RWPE2 (cell line): ENCODE measurements around the gene KIAA1217.
"Not testable (repeated sequence)": the region's sequence is repeated elsewhere in the genome, so short reads cannot be mapped to it uniquely, and the experiment has no call there.

Experiments
- ATAC-seq: fragments of 200-7000 bp; cut with Tn5 transposase; 3 replicates; pipeline ENCODE4 v1.9.1; 2021; ENCODE audit warnings: low read depth
- DNase-seq: peaks from one replicate; pipeline ENCODE4 v3.0.0-alpha.2; 2020; ENCODE audit warnings: low spot score
- H3K27ac ChIP-seq: fragments of 450-650 bp; 2 replicates; pipeline ENCODE4 v1.5.1; 2017; ENCODE audit warnings: mild to moderate bottlenecking; ENCODE audit not compliant: poor library complexity, severe bottlenecking
- H3K27me3 ChIP-seq: fragments of 250-450 bp; sonication (Bioruptor Pico); 2 replicates; pipeline ENCODE4 v1.5.1; 2021; ENCODE audit warnings: mild to moderate bottlenecking, moderate library complexity; ENCODE audit not compliant: insufficient read depth, poor library complexity, severe bottlenecking
- H3K36me3 ChIP-seq: fragments of 250-450 bp; sonication (Bioruptor Pico); 2 replicates; pipeline ENCODE4 v1.5.1; 2020; ENCODE audit warnings: low read depth, mild to moderate bottlenecking, moderate library complexity
- H3K4me1 ChIP-seq: fragments of 250-450 bp; sonication (Bioruptor Pico); 2 replicates; pipeline ENCODE4 v1.5.1; 2021; ENCODE audit warnings: mild to moderate bottlenecking, moderate library complexity; ENCODE audit not compliant: insufficient read depth, poor library complexity, severe bottlenecking
- H3K4me3 ChIP-seq: fragments of 250-450 bp; sonication (Bioruptor Pico); 2 replicates; pipeline ENCODE4 v1.5.1; 2021; ENCODE audit warnings: mild to moderate bottlenecking, moderate library complexity; ENCODE audit not compliant: severe bottlenecking
- H3K9me3 ChIP-seq: fragments of 250-450 bp; sonication (Bioruptor Pico); 2 replicates; pipeline ENCODE4 v1.5.1; 2021; ENCODE audit warnings: mild to moderate bottlenecking, moderate library complexity; ENCODE audit not compliant: severe bottlenecking
- CTCF ChIP-seq: fragments of 450-650 bp; IDR thresholded peaks from one replicate; pipeline ENCODE4 v1.5.1; 2017; ENCODE audit warnings: mild to moderate bottlenecking, moderate library complexity; ENCODE audit not compliant: poor library complexity, severe bottlenecking

KIAA1217 gene

GRCh38 chr10:24346877-24347519 lies 138.1 kb downstream of the KIAA1217 start:
- H3K9me3 ChIP-seq: no peaks in the 10 kb centered on the region
- DNase-seq (no peak), ATAC-seq (peak; percentile 11; the same call in 1 of the 3 replicates)
- no peaks in the 10 kb centered on the region for H3K27me3 ChIP-seq
- TF ChIP-seq CTCF: no peak
- H3K36me3 ChIP-seq: no peaks in the 10 kb centered on the region
- no peak overlapping the region for H3K4me3 ChIP-seq
- peaks cover 57% of the 10 kb centered on the region for H3K4me1 ChIP-seq
- H3K27ac ChIP-seq: peak overlapping the region; percentile 91

- no peak for TF ChIP-seq CTCF
- Histone ChIP-seq H3K9me3 (no peaks in the 10 kb centered on the region), H3K27me3 (no peaks in the 10 kb centered on the region), H3K4me3 (no peak overlapping the region), H3K27ac (peak overlapping the region; percentile 71), H3K4me1 (peaks cover 42% of the 10 kb centered on the region), H3K36me3 (no peaks in the 10 kb centered on the region)
- ATAC-seq (peak; percentile 81), DNase-seq (no peak)
Observed at GRCh38 chr10:24349379-24350001, 140.6 kb downstream of the KIAA1217 start.

- Histone ChIP-seq H3K27ac (peak overlapping the region; percentile 71), H3K9me3 (no peaks in the 10 kb centered on the region), H3K4me1 (peaks cover 34% of the 10 kb centered on the region), H3K27me3 (no peaks in the 10 kb centered on the region), H3K36me3 (no peaks in the 10 kb centered on the region), H3K4me3 (no peak overlapping the region)
- TF ChIP-seq CTCF: no peak
- no peak for DNase-seq
- 0 out of 3 replicates have a peak, but pooled peaks have one; percentile 17 for ATAC-seq
Observed at GRCh38 chr10:24350070-24350921, 141.4 kb downstream of the KIAA1217 start.

GRCh38 chr10:24350922-24351225 lies 141.9 kb downstream of the KIAA1217 start:
- not testable (repeated sequence) for H3K36me3 ChIP-seq, H3K4me3 ChIP-seq, ATAC-seq, H3K27me3 ChIP-seq, DNase-seq, H3K9me3 ChIP-seq
- peak overlapping the region; percentile 71 for H3K27ac ChIP-seq
- peaks cover 32% of the 10 kb centered on the region for H3K4me1 ChIP-seq

- ATAC-seq (no peak), DNase-seq (no peak)
- no peaks in the 10 kb centered on the region for H3K9me3 ChIP-seq
- peaks cover 28% of the 10 kb centered on the region for H3K4me1 ChIP-seq
- H3K4me3 ChIP-seq: no peak overlapping the region
- no peak for TF ChIP-seq CTCF
- H3K27ac ChIP-seq: no peak overlapping the region
- no peaks in the 10 kb centered on the region for H3K36me3 ChIP-seq
- no peaks in the 10 kb centered on the region for H3K27me3 ChIP-seq
Observed at GRCh38 chr10:24351961-24352360, 143.0 kb downstream of the KIAA1217 start.
